H9 (cell line): ENCODE results near the gene DMD. TPM values are rescaled to one million over a fixed set of nuclear protein-coding genes. Genes with fewer than 3 reads are reported as not detected.

ENCODE experiments used
- DNase-seq: peaks from one replicate; pipeline ENCODE4 v3.0.0-alpha.2; 2017
- H2AFZ ChIP-seq: one replicate; pipeline ENCODE4 v1.6.1; 2013; ENCODE audit warnings: mild to moderate bottlenecking, low read length, control low read depth, moderate library complexity
- H2AK5ac ChIP-seq: 2 replicates; pipeline ENCODE4 v1.6.1; 2013; ENCODE audit warnings: low read length, control low read depth, mixed read lengths; ENCODE audit not compliant: insufficient read length
- H2BK120ac ChIP-seq: one replicate; pipeline ENCODE4 v1.6.1; 2013; ENCODE audit warnings: low read depth, mild to moderate bottlenecking, low read length, control low read depth, inconsistent platforms; ENCODE audit not compliant: poor library complexity, severe bottlenecking
- H2BK12ac ChIP-seq: 2 replicates; pipeline ENCODE4 v1.6.1; 2013; ENCODE audit warnings: low read length, control low read depth, mixed read lengths, low read depth; ENCODE audit not compliant: insufficient read length
- H2BK15ac ChIP-seq: 2 replicates; pipeline ENCODE4 v1.6.1; 2013; ENCODE audit warnings: low read depth, low read length, control low read depth
- H2BK20ac ChIP-seq: one replicate; pipeline ENCODE4 v1.6.1; 2013; ENCODE audit warnings: low read depth, mild to moderate bottlenecking, low read length, control low read depth, inconsistent platforms; ENCODE audit not compliant: poor library complexity, severe bottlenecking
- H2BK5ac ChIP-seq: 2 replicates; pipeline ENCODE4 v1.6.1; 2013; ENCODE audit warnings: low read length, control low read depth, mixed read lengths; ENCODE audit not compliant: insufficient read length
- H3K14ac ChIP-seq: 2 replicates; pipeline ENCODE4 v1.6.1; 2013; ENCODE audit warnings: low read length, control low read depth; ENCODE audit not compliant: insufficient read depth
- H3K18ac ChIP-seq: 2 replicates; pipeline ENCODE4 v1.6.1; 2013; ENCODE audit warnings: low read depth, mild to moderate bottlenecking, mixed read lengths, low read length, control low read depth; ENCODE audit not compliant: insufficient read length
- H3K23ac ChIP-seq: 2 replicates; pipeline ENCODE4 v1.6.1; 2013; ENCODE audit warnings: low read length, control low read depth, mixed read lengths, low read depth; ENCODE audit not compliant: insufficient read length
- H3K23me2 ChIP-seq: 2 replicates; pipeline ENCODE4 v1.6.1; 2013; ENCODE audit warnings: low read depth, mild to moderate bottlenecking, mixed read lengths, low read length, control low read depth; ENCODE audit not compliant: insufficient read length, poor library complexity, severe bottlenecking
- H3K27ac ChIP-seq: 2 replicates; pipeline ENCODE4 v1.5.1; 2013; ENCODE audit warnings: low read length, control low read depth, mixed read lengths, low read depth; ENCODE audit not compliant: insufficient read length
- H3K27me3 ChIP-seq: 2 replicates; pipeline ENCODE4 v1.6.1; 2013; ENCODE audit warnings: low read length, control low read depth, inconsistent platforms; ENCODE audit not compliant: insufficient read depth
- H3K4ac ChIP-seq: 2 replicates; pipeline ENCODE4 v1.6.1; 2013; ENCODE audit warnings: low read depth, mild to moderate bottlenecking, control low read depth, inconsistent platforms, low read length, moderate library complexity
- H3K4me1 ChIP-seq: 2 replicates; pipeline ENCODE4 v1.6.1; 2013; ENCODE audit warnings: low read length, control low read depth, inconsistent platforms; ENCODE audit not compliant: insufficient read depth
- H3K4me2 ChIP-seq: 2 replicates; pipeline ENCODE4 v1.6.1; 2013; ENCODE audit warnings: low read length, control low read depth, mixed read lengths; ENCODE audit not compliant: insufficient read length, insufficient read depth
- H3K56ac ChIP-seq: 2 replicates; pipeline ENCODE4 v1.6.1; 2013; ENCODE audit warnings: low read depth, mild to moderate bottlenecking, mixed read lengths, low read length, control low read depth; ENCODE audit not compliant: insufficient read length
- H3K79me1 ChIP-seq: 2 replicates; pipeline ENCODE4 v1.6.1; 2013; ENCODE audit warnings: low read depth, mild to moderate bottlenecking, moderate library complexity, low read length, control low read depth, inconsistent platforms; ENCODE audit not compliant: insufficient read depth, poor library complexity, severe bottlenecking
- H3K79me2 ChIP-seq: 2 replicates; pipeline ENCODE4 v1.6.1; 2013; ENCODE audit warnings: low read length, control low read depth, inconsistent platforms; ENCODE audit not compliant: insufficient read depth
- H3K9ac ChIP-seq: 2 replicates; pipeline ENCODE4 v1.6.1; 2013; ENCODE audit warnings: low read length, control low read depth, mixed read lengths; ENCODE audit not compliant: insufficient read length; ENCODE audit errors: extremely low read depth
- H3K9me3 ChIP-seq: one replicate; pipeline ENCODE4 v1.6.1; 2013; ENCODE audit warnings: low read depth, low read length, inconsistent platforms; ENCODE audit not compliant: control insufficient read depth
- H3T11ph ChIP-seq: one replicate; pipeline ENCODE4 v1.6.1; 2013; ENCODE audit warnings: mild to moderate bottlenecking, low read length, control low read depth, inconsistent platforms
- H4K20me1 ChIP-seq: one replicate; pipeline ENCODE4 v1.6.1; 2013; ENCODE audit not compliant: control insufficient read depth, insufficient read length, insufficient read depth
- H4K5ac ChIP-seq: 2 replicates; pipeline ENCODE4 v1.6.1; 2013; ENCODE audit warnings: low read depth, mild to moderate bottlenecking, mixed read lengths, low read length, control low read depth; ENCODE audit not compliant: insufficient read length
- H4K8ac ChIP-seq: replicated peaks from 2 replicates; pipeline ENCODE4 v1.6.1; 2013; ENCODE audit warnings: low read length, control low read depth, mixed read lengths, low read depth; ENCODE audit not compliant: insufficient read length
- H4K91ac ChIP-seq: 2 replicates; pipeline ENCODE4 v1.6.1; 2013; ENCODE audit warnings: low read depth, mild to moderate bottlenecking, moderate library complexity, mixed read lengths, low read length, control low read depth; ENCODE audit not compliant: insufficient read length
- H3K27ac Mint-ChIP-seq, 3 experiments: 2 replicates in 2 of 3; 3 replicates in 1 of 3; pipeline ENCODE4 v1.8.0; 2020 to 2021; ENCODE audit warnings: mixed read lengths in 3 of 3, mild to moderate bottlenecking in 1 of 3, moderate library complexity in 1 of 3
- H3K27me3 Mint-ChIP-seq: 2 replicates; pipeline ENCODE4 v1.8.0; 2021; ENCODE audit warnings: low read depth, mild to moderate bottlenecking, moderate library complexity, mixed read lengths
- H3K36me3 Mint-ChIP-seq, 3 experiments: 2 replicates in 2 of 3; 3 replicates in 1 of 3; pipeline ENCODE4 v1.8.0; 2020 to 2021; ENCODE audit warnings: low read depth in 3 of 3, mixed read lengths in 3 of 3; ENCODE audit not compliant: insufficient read depth in 1 of 3
- H3K4me1 Mint-ChIP-seq, 2 experiments: 2 replicates each; pipeline ENCODE4 v1.8.0; 2020; ENCODE audit warnings: mixed read lengths in 2 of 2
- H3K4me3 Mint-ChIP-seq, 2 experiments: 2 replicates in 1 of 2; 3 replicates in 1 of 2; pipeline ENCODE4 v1.8.0; 2020 to 2021; ENCODE audit warnings: mild to moderate bottlenecking in 2 of 2, mixed read lengths in 2 of 2, moderate library complexity in 1 of 2
- H3K9me3 Mint-ChIP-seq, 2 experiments: 2 replicates in 1 of 2; 3 replicates in 1 of 2; pipeline ENCODE4 v1.8.0; 2020; ENCODE audit warnings: mild to moderate bottlenecking in 2 of 2, mixed read lengths in 2 of 2, moderate library complexity in 1 of 2
- WGBS: extraction: QIAGEN DNeasy Blood & Tissue Kit; methylation state at CpG from one replicate; pipeline ENCODE4 v1.1.7; 2013; ENCODE audit warnings: missing lambda C conversion rate, low lambda C conversion rate, mixed read lengths; ENCODE audit not compliant: insufficient read length; ENCODE audit errors: extremely low coverage; 5-methylcytosine and 5-hydroxymethylcytosine counted together
- total RNA-seq: library from RNA; stranded (reverse); gene quantifications from 2 replicates; pipeline ENCODE4 v1.2.1, GENCODE V29; 2021
- TF ChIP-seq, protein P1 (sequence below): fragments of 200-600 bp; sonication (generic); conservative IDR thresholded peaks from 3 replicates; pipeline ENCODE4 v1.8.0; 2021; ENCODE audit warnings: antibody characterized with exemption, mild to moderate bottlenecking

DMD gene
- total RNA-seq, 1 experiment from 2014 or later, result 3.8 TPM

GRCh38 chrX:31858915-31859314, 1352.4 kb downstream of the DMD start:
- Histone ChIP-seq H3T11ph (no peak overlapping the region), H3K4ac (no peak overlapping the region), H2BK12ac (no peak overlapping the region), H2AFZ (no peak overlapping the region), H4K5ac (no peak overlapping the region), H3K9ac (no peak overlapping the region), H3K4me2 (no peak overlapping the region), H3K18ac (no peak overlapping the region), H3K27ac (no peak overlapping the region), H4K20me1 (no peaks in the 10 kb centered on the region), H3K23me2 (no peaks in the 10 kb centered on the region), H3K14ac (no peak overlapping the region), H2BK15ac (no peak overlapping the region), H3K23ac (no peak overlapping the region), H3K4me1 (no peaks in the 10 kb centered on the region), H3K9me3 (no peaks in the 10 kb centered on the region), H4K8ac (no peak overlapping the region), H2BK120ac (no peak overlapping the region), H3K79me2 (no peaks in the 10 kb centered on the region), H3K27me3 (no peaks in the 10 kb centered on the region), H2AK5ac (no peak overlapping the region), H3K56ac (no peak overlapping the region), H3K79me1 (no peaks in the 10 kb centered on the region), H2BK20ac (no peak overlapping the region), H2BK5ac (no peak overlapping the region), H4K91ac (no peak overlapping the region)
- Mint-ChIP-seq H3K27me3 (no peaks in the 10 kb centered on the region), H3K4me1 (no peaks in the 10 kb centered on the region; a peak in 1 of 4 replicates), H3K36me3 (peaks cover 0 to 2% (median 0%) of the 10 kb centered on the region in 3 experiments; a peak in 2 of 7 replicates), H3K27ac (no peak overlapping the region), H3K4me3 (no peak overlapping the region), H3K9me3 (peaks cover 43 to 57% of the 10 kb centered on the region in 2 experiments)
- no peak for DNase-seq
- WGBS, result no CpG with 5 or more reads among the region's 2 CpGs
- TF ChIP-seq, protein P1, sequence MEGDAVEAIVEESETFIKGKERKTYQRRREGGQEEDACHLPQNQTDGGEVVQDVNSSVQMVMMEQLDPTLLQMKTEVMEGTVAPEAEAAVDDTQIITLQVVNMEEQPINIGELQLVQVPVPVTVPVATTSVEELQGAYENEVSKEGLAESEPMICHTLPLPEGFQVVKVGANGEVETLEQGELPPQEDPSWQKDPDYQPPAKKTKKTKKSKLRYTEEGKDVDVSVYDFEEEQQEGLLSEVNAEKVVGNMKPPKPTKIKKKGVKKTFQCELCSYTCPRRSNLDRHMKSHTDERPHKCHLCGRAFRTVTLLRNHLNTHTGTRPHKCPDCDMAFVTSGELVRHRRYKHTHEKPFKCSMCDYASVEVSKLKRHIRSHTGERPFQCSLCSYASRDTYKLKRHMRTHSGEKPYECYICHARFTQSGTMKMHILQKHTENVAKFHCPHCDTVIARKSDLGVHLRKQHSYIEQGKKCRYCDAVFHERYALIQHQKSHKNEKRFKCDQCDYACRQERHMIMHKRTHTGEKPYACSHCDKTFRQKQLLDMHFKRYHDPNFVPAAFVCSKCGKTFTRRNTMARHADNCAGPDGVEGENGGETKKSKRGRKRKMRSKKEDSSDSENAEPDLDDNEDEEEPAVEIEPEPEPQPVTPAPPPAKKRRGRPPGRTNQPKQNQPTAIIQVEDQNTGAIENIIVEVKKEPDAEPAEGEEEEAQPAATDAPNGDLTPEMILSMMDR, result no peak
